ENCODE measurements around the gene ISLR.

The ISLR gene

DNA sequence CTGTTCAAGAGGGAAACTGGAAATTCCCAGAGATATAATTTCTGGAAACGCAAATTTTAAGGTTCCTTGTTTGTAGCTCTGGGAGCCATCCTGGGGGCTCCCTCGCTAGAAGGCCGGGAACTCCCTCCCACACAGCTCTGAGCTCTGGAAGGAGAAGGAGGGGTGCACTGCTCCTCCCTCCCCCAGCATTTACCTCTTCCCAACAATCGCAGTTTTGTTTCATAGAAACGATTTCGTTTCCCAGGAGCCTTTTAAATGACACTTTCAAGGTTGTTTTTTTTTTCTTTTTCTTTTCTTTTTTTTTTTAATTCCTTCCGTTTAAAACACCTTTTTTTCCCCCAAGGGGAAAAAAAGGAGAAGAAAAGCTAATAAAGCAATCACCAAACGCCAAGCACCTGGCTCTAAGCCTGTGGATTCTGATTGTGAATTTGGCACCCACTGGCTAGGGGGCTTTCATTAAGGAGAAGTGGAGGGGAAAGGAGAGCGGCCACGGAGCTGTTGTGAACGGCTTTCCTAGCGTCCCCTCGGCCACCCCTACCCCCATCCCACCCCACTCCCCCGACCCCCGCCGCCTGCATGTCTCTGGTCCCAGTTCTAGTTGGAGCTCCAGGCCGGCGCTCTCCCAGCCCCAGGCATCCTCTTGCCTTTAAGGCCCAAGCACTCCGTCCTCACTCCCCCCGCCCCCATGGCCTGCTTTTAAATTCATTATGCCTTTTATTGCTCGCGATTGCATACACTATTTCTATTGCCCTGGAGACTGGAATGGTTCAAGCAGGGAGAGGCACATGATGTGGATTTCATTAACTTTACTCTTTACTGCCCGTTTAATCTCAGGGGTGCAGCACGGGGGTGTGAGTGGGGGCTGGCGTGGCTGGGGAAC lies 49.0 kb downstream of the ISLR start:
- H3K27ac ChIP-seq = no peak overlapping the region
- TF ChIP-seq ZFX (IDR thresholded peaks at IDR 0.05) = no peak
- TF ChIP-seq, protein P1, sequence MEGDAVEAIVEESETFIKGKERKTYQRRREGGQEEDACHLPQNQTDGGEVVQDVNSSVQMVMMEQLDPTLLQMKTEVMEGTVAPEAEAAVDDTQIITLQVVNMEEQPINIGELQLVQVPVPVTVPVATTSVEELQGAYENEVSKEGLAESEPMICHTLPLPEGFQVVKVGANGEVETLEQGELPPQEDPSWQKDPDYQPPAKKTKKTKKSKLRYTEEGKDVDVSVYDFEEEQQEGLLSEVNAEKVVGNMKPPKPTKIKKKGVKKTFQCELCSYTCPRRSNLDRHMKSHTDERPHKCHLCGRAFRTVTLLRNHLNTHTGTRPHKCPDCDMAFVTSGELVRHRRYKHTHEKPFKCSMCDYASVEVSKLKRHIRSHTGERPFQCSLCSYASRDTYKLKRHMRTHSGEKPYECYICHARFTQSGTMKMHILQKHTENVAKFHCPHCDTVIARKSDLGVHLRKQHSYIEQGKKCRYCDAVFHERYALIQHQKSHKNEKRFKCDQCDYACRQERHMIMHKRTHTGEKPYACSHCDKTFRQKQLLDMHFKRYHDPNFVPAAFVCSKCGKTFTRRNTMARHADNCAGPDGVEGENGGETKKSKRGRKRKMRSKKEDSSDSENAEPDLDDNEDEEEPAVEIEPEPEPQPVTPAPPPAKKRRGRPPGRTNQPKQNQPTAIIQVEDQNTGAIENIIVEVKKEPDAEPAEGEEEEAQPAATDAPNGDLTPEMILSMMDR (conservative IDR thresholded peaks at IDR 0.05) = no peak

DNA sequence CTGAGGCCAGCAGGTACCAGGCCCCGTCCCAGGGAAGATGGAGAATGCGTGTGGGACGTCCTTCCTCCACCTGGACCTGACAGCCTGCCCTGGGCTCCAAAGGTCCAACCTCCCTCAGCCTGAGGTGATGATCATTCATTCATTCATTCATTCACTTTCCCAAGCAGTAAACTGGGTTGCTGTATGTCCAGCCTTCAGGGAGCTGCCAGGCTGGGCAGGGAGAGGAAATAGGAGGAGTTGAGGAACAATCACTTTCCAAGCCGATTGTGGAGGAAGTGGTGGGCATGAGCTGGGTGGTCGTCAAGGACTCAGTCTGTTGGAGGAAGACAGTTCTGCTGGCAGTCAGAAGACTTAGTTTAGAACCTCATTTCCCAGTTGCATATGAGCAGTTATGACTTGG lies 52.4 kb downstream of the ISLR start:
- no peak for TF ChIP-seq ZFX (IDR thresholded peaks at IDR 0.05)
- TF ChIP-seq, protein P1 (conservative IDR thresholded peaks at IDR 0.05) = no peak
- no peak overlapping the region for H3K27ac ChIP-seq
